Measurements from ENCODE around the gene FAM114A1. TPM values are rescaled to one million over a fixed set of nuclear protein-coding genes. Genes with fewer than 3 reads are reported as not detected.

FAM114A1 gene
- polyA plus RNA-seq, 3 donors: 3.2 to 12.0 (median 4.1) TPM

GRCh38 chr4:38819569-38819968 lies 48.0 kb upstream of the FAM114A1 start:
- Histone ChIP-seq H3K9me3 (replicated peaks in 1 of 2; ENCODE audit: control insufficient read depth in 1 of 2, insufficient read depth in 1 of 2, low read length in 2 of 2) (peaks cover 18 to 21% of the 10 kb centered on the region in 2 donors), H3K27ac (ENCODE audit: low read depth in 1 of 2, low read length in 2 of 2) (peak overlapping the region in 1 of 2 donors; percentile 66), H4K20me1 (ENCODE audit: insufficient read depth, low read length) (no peaks in the 10 kb centered on the region), H3K4me3 (replicated peaks in 1 of 3; ENCODE audit: low read depth in 2 of 3, low read length in 3 of 3) (no peak overlapping the region), H3K79me2 (ENCODE audit: insufficient read depth, low read length) (no peaks in the 10 kb centered on the region), H3K27me3 (ENCODE audit: control insufficient read depth in 2 of 2, insufficient read depth in 2 of 2, low read length in 2 of 2) (no peaks in the 10 kb centered on the region), H2AFZ (ENCODE audit: insufficient read depth, low read depth, low read length, poor library complexity, severe bottlenecking) (no peak overlapping the region), H3K4me1 (ENCODE audit: control insufficient read depth in 1 of 2, insufficient read depth in 2 of 2, low read length in 2 of 2) (peaks cover 35 to 44% of the 10 kb centered on the region in 2 donors), H3K36me3 (replicated peaks in 1 of 2; ENCODE audit: control insufficient read depth in 1 of 2, insufficient read depth in 2 of 2, low read length in 2 of 2) (peaks cover 4 to 21% of the 10 kb centered on the region in 2 donors), H3K4me2 (replicated peaks; ENCODE audit: extremely low read depth, low read length, poor library complexity, severe bottlenecking) (no peak overlapping the region), H3K9ac (ENCODE audit: insufficient read depth, low read length, poor library complexity, severe bottlenecking) (no peak overlapping the region)
- peaks cover 0 to 2% (median 0%) of the 10 kb centered on the region in 3 donors for H3K27me3 Mint-ChIP-seq (ENCODE audit: low read depth in 3 of 3)
- no peak for TF ChIP-seq CTCF (IDR thresholded peaks at IDR 0.05)
- peak in 1 of 3 donors; percentile 23 for DNase-seq
- WGBS (ENCODE audit: insufficient coverage): 84% methylated on average over 3 of the region's 3 CpGs
- intact Hi-C loops (cut with micrococcal nuclease): no loop called here
- no peak overlapping the region for H3K4me3 Mint-ChIP-seq
- H3K4me1 Mint-ChIP-seq: peaks cover 50% of the 10 kb centered on the region
- H3K27ac Mint-ChIP-seq: peak overlapping the region in 2 of 7 donors; percentile 8 to 67
- peaks cover 23% of the 10 kb centered on the region in 2 donors for H3K36me3 Mint-ChIP-seq
- H3K9me3 Mint-ChIP-seq: peaks cover 12 to 21% (median 14%) of the 10 kb centered on the region in 7 donors

- H3K9me3 ChIP-seq (replicated peaks in 1 of 2; ENCODE audit: control insufficient read depth in 1 of 2, insufficient read depth in 1 of 2, low read length in 2 of 2): peaks cover 18 to 21% of the 10 kb centered on the region in 2 donors
- no peak for TF ChIP-seq CTCF (IDR thresholded peaks at IDR 0.05)
- Mint-ChIP-seq H3K9me3 (peaks cover 12 to 22% (median 15%) of the 10 kb centered on the region in 7 donors), H3K4me3 (no peak overlapping the region), H3K36me3 (peaks cover 29 to 31% of the 10 kb centered on the region in 2 donors), H3K4me1 (peaks cover 40% of the 10 kb centered on the region), H3K27me3 (ENCODE audit: low read depth in 3 of 3) (peaks cover 0 to 2% (median 2%) of the 10 kb centered on the region in 3 donors), H3K27ac (peak overlapping the region; percentile 64 to 83 (median 70))
- 67% methylated on average over 1 of the region's 4 CpGs for WGBS (ENCODE audit: insufficient coverage)
- H2AFZ ChIP-seq (ENCODE audit: insufficient read depth, low read depth, low read length, poor library complexity, severe bottlenecking): no peak overlapping the region
- intact Hi-C loops (cut with micrococcal nuclease): no loop called here
- no peaks in the 10 kb centered on the region for H3K79me2 ChIP-seq (ENCODE audit: insufficient read depth, low read length)
- H3K27me3 ChIP-seq (ENCODE audit: control insufficient read depth in 2 of 2, insufficient read depth in 2 of 2, low read length in 2 of 2): no peaks in the 10 kb centered on the region
- no peak overlapping the region for H3K4me2 ChIP-seq (replicated peaks; ENCODE audit: extremely low read depth, low read length, poor library complexity, severe bottlenecking)
- H3K4me3 ChIP-seq (replicated peaks in 1 of 3; ENCODE audit: low read depth in 2 of 3, low read length in 3 of 3): peak overlapping the region in 1 of 3 experiments; percentile 4
- no peak for DNase-seq
- H3K4me1 ChIP-seq (ENCODE audit: control insufficient read depth in 1 of 2, insufficient read depth in 2 of 2, low read length in 2 of 2): peaks cover 26 to 34% of the 10 kb centered on the region in 2 donors
- peaks cover 4 to 30% of the 10 kb centered on the region in 2 donors for H3K36me3 ChIP-seq (replicated peaks in 1 of 2; ENCODE audit: control insufficient read depth in 1 of 2, insufficient read depth in 2 of 2, low read length in 2 of 2)
- peaks cover 5% of the 10 kb centered on the region for H4K20me1 ChIP-seq (ENCODE audit: insufficient read depth, low read length)
- H3K9ac ChIP-seq (ENCODE audit: insufficient read depth, low read length, poor library complexity, severe bottlenecking): no peak overlapping the region
- peak overlapping the region in 1 of 2 donors; percentile 66 for H3K27ac ChIP-seq (ENCODE audit: low read depth in 1 of 2, low read length in 2 of 2)
Measured at GRCh38 chr4:38820329-38821061, 47.1 kb upstream of the FAM114A1 start.
